PC-3 (cell line): ENCODE measurements around the gene ID4. TPM values are rescaled to one million over a fixed set of nuclear protein-coding genes. Genes with fewer than 3 reads are reported as not detected.

Experiments used
- ATAC-seq: fragments of 200-7000 bp; cut with Tn5 transposase; 2 replicates; pipeline ENCODE4 v1.9.1; 2020; ENCODE audit warnings: mild to moderate bottlenecking, moderate library complexity
- BruUV-seq: library from RNA; stranded (reverse); fragments of 400-500 nt; replicated peaks from 2 replicates; lab custom pipeline; 2021; lab: Mats Ljungman, UMichigan
- CTCF ChIA-PET: fragments of 300-600 bp; sonication (Branson Sonifier 250); formaldehyde crosslinking; loops from one replicate; lab custom pipeline; 2022; ENCODE audit warnings: antibody characterized with exemption; lab: Charles Lee
- POLR2A ChIA-PET: fragments of 300-600 bp; sonication (Branson Sonifier 250); formaldehyde crosslinking; loops from one replicate; lab custom pipeline; 2022; ENCODE audit warnings: antibody characterized with exemption; ENCODE audit not compliant: unreplicated experiment; lab: Charles Lee
- DNase-seq: peaks from one replicate; pipeline ENCODE4 v3.0.0-alpha.2; 2015
- H2AFZ ChIP-seq: fragments of 300-600 bp; sonication (generic); 2 replicates; pipeline ENCODE4 v1.6.0; 2016; ENCODE audit warnings: antibody characterized with exemption, low read length
- H3F3A ChIP-seq: fragments of 300-600 bp; sonication (generic); one replicate; pipeline ENCODE4 v1.6.0; 2017; ENCODE audit warnings: antibody characterized with exemption, low read length, control low read depth, mild to moderate bottlenecking; ENCODE audit not compliant: unreplicated experiment
- H3K27ac ChIP-seq: fragments of 300-600 bp; sonication (generic); 2 replicates; pipeline ENCODE4 v1.5.1; 2016; ENCODE audit warnings: mild to moderate bottlenecking, low read length
- H3K27me3 ChIP-seq: fragments of 300-600 bp; sonication (generic); 2 replicates; pipeline ENCODE4 v1.6.1; 2016; ENCODE audit warnings: low read length, mixed read lengths
- H3K36me3 ChIP-seq: fragments of 300-600 bp; sonication (generic); 2 replicates; pipeline ENCODE4 v1.6.1; 2016; ENCODE audit warnings: low read depth, mixed run types, low read length, mixed read lengths
- H3K4me1 ChIP-seq: fragments of 300-600 bp; sonication (generic); 2 replicates; pipeline ENCODE4 v1.5.1; 2016; ENCODE audit warnings: low read length; ENCODE audit not compliant: insufficient read depth
- H3K4me2 ChIP-seq: fragments of 300-600 bp; sonication (generic); 2 replicates; pipeline ENCODE4 v1.6.0; 2016; ENCODE audit warnings: low read length
- H3K4me3 ChIP-seq: fragments of 300-600 bp; sonication (generic); 2 replicates; pipeline ENCODE4 v1.5.1; 2016; ENCODE audit warnings: mild to moderate bottlenecking, low read length, mixed read lengths
- H3K79me2 ChIP-seq: fragments of 300-600 bp; sonication (generic); 2 replicates; pipeline ENCODE4 v1.6.1; 2017; ENCODE audit warnings: low read length, mixed read lengths
- H3K9ac ChIP-seq: fragments of 300-600 bp; sonication (generic); 2 replicates; pipeline ENCODE4 v1.6.0; 2016; ENCODE audit warnings: mild to moderate bottlenecking, low read length
- H3K9me2 ChIP-seq: fragments of 300-600 bp; sonication (generic); replicated peaks from 2 replicates; pipeline ENCODE4 v1.6.1; 2016; ENCODE audit warnings: mixed run types, low read length, mixed read lengths
- H3K9me3 ChIP-seq: fragments of 300-600 bp; sonication (generic); 2 replicates; pipeline ENCODE4 v1.6.1; 2016; ENCODE audit warnings: low read length, mixed read lengths
- H4K20me1 ChIP-seq: fragments of 300-600 bp; sonication (generic); 2 replicates; pipeline ENCODE4 v1.6.1; 2016; ENCODE audit warnings: low read length, mixed read lengths
- CTCF ChIP-seq: fragments of 300-600 bp; sonication (generic); conservative IDR thresholded peaks from 2 replicates; pipeline ENCODE4 v1.5.1; 2017; ENCODE audit warnings: antibody characterized with exemption, low read depth, mild to moderate bottlenecking, low read length
- EZH2 ChIP-seq: fragments of 300-600 bp; sonication (generic); IDR thresholded peaks from one replicate; pipeline ENCODE4 v1.6.1; 2017; ENCODE audit warnings: antibody characterized with exemption, mild to moderate bottlenecking, low read length; ENCODE audit not compliant: unreplicated experiment
- EZH2phosphoT487 ChIP-seq: fragments of 300-600 bp; sonication (generic); IDR thresholded peaks from 2 replicates; pipeline ENCODE4 v1.6.1; 2018; ENCODE audit warnings: mild to moderate bottlenecking, antibody characterized with exemption, low read length, borderline replicate concordance
- intact Hi-C: fragments of 100-400 bp; cut with micrococcal nuclease; formaldehyde crosslinking; loops from 2 replicates; pipeline ENCODE4 v1.9.0; 2023
- total RNA-seq: library from RNA; depleted of rRNA; stranded (reverse); fragments of >200 nt; gene quantifications from 2 replicates; pipeline ENCODE4 v1.2.3, GENCODE V29; 2014

ID4 gene
- total RNA-seq, 1 experiment from 2014 or later = 1.4 TPM

GRCh38 chr6:19855536-19855935, 18.4 kb downstream of the ID4 start:
- POLR2A ChIA-PET = no interaction called here
- no peak overlapping the region for H3K4me2 ChIP-seq
- no TSS peak for BruUV-seq

GRCh38 chr6:19857139-19857538, 20.0 kb downstream of the ID4 start:
- Histone ChIP-seq H3K4me1 (peaks cover 13% of the 10 kb centered on the region), H3K9me2 (no peaks in the 10 kb centered on the region), H3K79me2 (no peaks in the 10 kb centered on the region), H3K4me3 (no peak overlapping the region), H3K27me3 (no peaks in the 10 kb centered on the region), H3K36me3 (no peaks in the 10 kb centered on the region), H3K27ac (no peak overlapping the region), H2AFZ (no peak overlapping the region), H4K20me1 (no peaks in the 10 kb centered on the region), H3F3A (no peaks in the 10 kb centered on the region), H3K9ac (no peak overlapping the region), H3K4me2 (no peak overlapping the region), H3K9me3 (no peaks in the 10 kb centered on the region)
- no peak for TF ChIP-seq EZH2phosphoT487
- TF ChIP-seq EZH2 = no peak
- TF ChIP-seq CTCF = no peak
- ChIA-PET CTCF (no interaction called here), POLR2A (no interaction called here)
- ATAC-seq (no peak), DNase-seq (no peak)
- no TSS peak for BruUV-seq
- intact Hi-C loops = no loop called here

More at GRCh38 chr6:19855536-19855935, 18.4 kb downstream of the ID4 start:
- H3K79me2 ChIP-seq = no peaks in the 10 kb centered on the region
- TF ChIP-seq CTCF (no peak), EZH2 (no peak), EZH2phosphoT487 (no peak)
- peaks cover 18% of the 10 kb centered on the region for H3K4me1 ChIP-seq
- H3K4me3 ChIP-seq = no peak overlapping the region
- DNase-seq = no peak
- no peaks in the 10 kb centered on the region for H3K27me3 ChIP-seq
- H3F3A ChIP-seq = no peaks in the 10 kb centered on the region
- H3K36me3 ChIP-seq = no peaks in the 10 kb centered on the region
- no peaks in the 10 kb centered on the region for H3K9me2 ChIP-seq
- H3K27ac ChIP-seq = no peak overlapping the region
- CTCF ChIA-PET = no interaction called here
- H2AFZ ChIP-seq = no peak overlapping the region
- H4K20me1 ChIP-seq = no peaks in the 10 kb centered on the region
- H3K9ac ChIP-seq = no peak overlapping the region
- H3K9me3 ChIP-seq = no peaks in the 10 kb centered on the region
- ATAC-seq = no peak
- intact Hi-C loops = no loop called here

- Histone ChIP-seq H3K4me1 (peaks cover 13% of the 10 kb centered on the region), H3K9ac (no peak overlapping the region), H3F3A (no peaks in the 10 kb centered on the region), H3K27me3 (no peaks in the 10 kb centered on the region), H3K27ac (no peak overlapping the region), H2AFZ (no peak overlapping the region), H3K79me2 (no peaks in the 10 kb centered on the region), H3K9me2 (no peaks in the 10 kb centered on the region), H3K4me2 (no peak overlapping the region), H3K4me3 (no peak overlapping the region), H3K9me3 (no peaks in the 10 kb centered on the region), H3K36me3 (no peaks in the 10 kb centered on the region), H4K20me1 (no peaks in the 10 kb centered on the region)
- TF ChIP-seq CTCF (no peak), EZH2phosphoT487 (no peak), EZH2 (no peak)
- POLR2A ChIA-PET = no interaction called here
- intact Hi-C loops = no loop called here
- CTCF ChIA-PET = no interaction called here
- ATAC-seq (no peak), DNase-seq (no peak)
- no TSS peak for BruUV-seq
Observed at GRCh38 chr6:19857703-19858102, 20.5 kb downstream of the ID4 start.
